Heart right ventricle (tissue), 16 donors: ENCODE measurements around the gene ADARB1. TPM values are rescaled to one million over a fixed set of nuclear protein-coding genes. Genes with fewer than 3 reads are reported as not detected.

ENCODE experiments used
- ATAC-seq, 8 donors: fragments of 200-7000 bp; cut with Tn5 transposase; one replicate each; pipeline ENCODE4 v1.9.1; 2020; ENCODE audit warnings: mild to moderate bottlenecking in 8 of 8, moderate library complexity in 8 of 8, moderate number of reproducible peaks in 1 of 8
- DNase-seq, 2 donors: peaks; one replicate each; pipeline ENCODE4 v3.0.0-alpha.2; 2020
- H3K27ac ChIP-seq, 10 donors: fragments of 200-600 bp; sonication (generic) in 2 of 10; one replicate each; pipeline versions ENCODE4 v1.5.0 to v1.8.0; 2020 to 2022; ENCODE audit warnings: mild to moderate bottlenecking in 3 of 10
- H3K27me3 ChIP-seq, 7 donors: fragments of 200-600 bp; one replicate each; pipeline ENCODE4 v1.8.0; 2021 to 2022; ENCODE audit warnings: mild to moderate bottlenecking in 2 of 7
- H3K36me3 ChIP-seq, 9 donors: fragments of 200-600 bp; sonication (generic) in 1 of 9; one replicate each; pipeline versions ENCODE4 v1.5.0 to v1.8.0; 2020 to 2022; ENCODE audit warnings: mild to moderate bottlenecking in 2 of 9
- H3K4me1 ChIP-seq, 9 donors: fragments of 200-600 bp; sonication (generic) in 1 of 9; one replicate each; pipeline versions ENCODE4 v1.5.0 to v1.8.0; 2020 to 2022; ENCODE audit warnings: mild to moderate bottlenecking in 4 of 9
- H3K4me3 ChIP-seq, 10 donors: fragments of 200-600 bp; sonication (generic) in 2 of 10; one replicate each; pipeline versions ENCODE4 v1.5.0 to v1.8.0; 2020 to 2022; ENCODE audit warnings: mild to moderate bottlenecking in 7 of 10, moderate library complexity in 2 of 10
- H3K9me3 ChIP-seq, 11 donors: fragments of 200-600 bp in 10 of 11; sonication (generic) in 2 of 11; one replicate each; pipeline versions ENCODE4 v1.5.0 to v1.8.0; 2013 to 2022; ENCODE audit warnings: mild to moderate bottlenecking in 2 of 11, control low read depth in 1 of 11, moderate library complexity in 1 of 11
- CTCF ChIP-seq, 9 donors: fragments of 200-600 bp; sonication (generic) in 2 of 9; IDR thresholded peaks; one replicate each; pipeline versions ENCODE4 v1.5.0 to v1.8.0; 2021 to 2022; ENCODE audit warnings: antibody characterized with exemption in 9 of 9, mild to moderate bottlenecking in 5 of 9, moderate library complexity in 1 of 9
- WGBS, 2 donors: extraction: QIAGEN DNeasy Blood & Tissue Kit; methylation state at CpG; one replicate each; pipeline ENCODE4 v1.1.7; 2013; ENCODE audit warnings: inconsistent platforms in 1 of 2; 5-methylcytosine and 5-hydroxymethylcytosine counted together
- intact Hi-C, 10 donors: fragments of 100-400 bp; cut with DNase I; formaldehyde crosslinking; loops; one replicate each; pipeline versions ENCODE4 v1.11.1 to v1.14.2; 2022
- polyA plus RNA-seq, 2 donors: library from polyadenylated mRNA; stranded (reverse); fragments of 200-250 nt; gene quantifications; one replicate each; pipeline ENCODE4 v1.2.3, GENCODE V29; 2013
- total RNA-seq, 10 donors: library from RNA; stranded (reverse); fragmentation: NEBNext Ultra II Directional in 3 of 10; extraction: Animal tissue kit (Norgen Biotek cat#: 25700) in 3 of 10; gene quantifications; one replicate each; pipeline versions ENCODE4 v1.2.1 to v1.2.4, GENCODE V29; 2021 to 2023
- donor health status: Arrhythmogenic right ventricular cardiomyopathy.
- donor health status: ischemic (EF 13 %, LVEDD 7.1; RV severe dilation, severe dysfunction).
- donor health status: healthy with polysubstance abuse.
- donor health status: DM: no; HTN: yes; CAD: no.
- donor health status: DM: no; HTN: no; CAD: no.
- donor health status: ischemic (EF 25% LVEDD 6.9; RV normal size, moderate dysfunction).
- donor health status: ischemic (EF 25% LVEDD 5.7; RV mildly dilated, moderate dysfunction).
- donor health status: healthy.
- donor health status: DM: yes; HTN: yes; CAD: no.
- donor health status: Ischemic cardiomyopathy.
- donor health status: ischemic (EF 35%, LVEDD 5.7; RV mildly dilated, moderate dysfunction).
- donor health status: nonischemic (EF 11% LVEDD 7.7; RV severe dilation, severe dysfunction).
- donor health status: DM: yes; HTN: yes; CAD: no.
- donor health status: PGD.
- donor health status: ischemic (EF 29% LVEDD 5.4; RV normal size, mild dysfunction).
- donor health status: nonischemic (EF 23%, LVEDD 6.1; RV moderate dilation, normal function).

Gene ADARB1
- total and polyA plus RNA-seq, 12 donors, result 7.4 to 21.2 (median 13.5) TPM

GRCh38 chr21:45231705-45232104, 157.3 kb downstream of the ADARB1 start:
- no peak for ATAC-seq
- no peak for TF ChIP-seq CTCF (IDR thresholded peaks at IDR 0.05)
- Histone ChIP-seq H3K9me3 (no peaks in the 10 kb centered on the region), H3K4me1 (peaks cover 0 to 15% (median 0%) of the 10 kb centered on the region in 9 donors), H3K27me3 (peaks cover 4 to 46% (median 37%) of the 10 kb centered on the region in 7 donors), H3K36me3 (no peaks in the 10 kb centered on the region), H3K27ac (no peak overlapping the region), H3K4me3 (no peak overlapping the region)
- intact Hi-C loops, result no loop called here
- WGBS, 2 donors, result 86 to 88% methylated on average over 3 of the region's 3 CpGs
- no peak for DNase-seq

GRCh38 chr21:45234127-45234526, 159.7 kb downstream of the ADARB1 start:
- intact Hi-C loops, result no loop called here
- no peak overlapping the region for H3K27ac ChIP-seq
- peaks cover 0 to under 1% (median 0%) of the 10 kb centered on the region in 9 donors for H3K4me1 ChIP-seq
- no peak for DNase-seq
- no peaks in the 10 kb centered on the region for H3K9me3 ChIP-seq
- 82 to 88% methylated on average over 28 of the region's 28 CpGs for WGBS, 2 donors
- peaks cover 4 to 55% (median 36%) of the 10 kb centered on the region in 7 donors for H3K27me3 ChIP-seq
- TF ChIP-seq CTCF (IDR thresholded peaks at IDR 0.05), result no peak
- no peaks in the 10 kb centered on the region for H3K36me3 ChIP-seq
- ATAC-seq, result no peak
- H3K4me3 ChIP-seq, result peak overlapping the region in 1 of 10 donors; percentile 7

GRCh38 chr21:45234965-45235364, 160.6 kb downstream of the ADARB1 start:
- TF ChIP-seq CTCF (IDR thresholded peaks at IDR 0.05), result no peak
- WGBS, 2 donors, result 82 to 85% methylated on average over 8 of the region's 8 CpGs
- ATAC-seq, result no peak
- Histone ChIP-seq H3K36me3 (no peaks in the 10 kb centered on the region), H3K9me3 (no peaks in the 10 kb centered on the region), H3K4me1 (no peaks in the 10 kb centered on the region), H3K27ac (no peak overlapping the region), H3K4me3 (no peak overlapping the region), H3K27me3 (peaks cover 4 to 55% (median 36%) of the 10 kb centered on the region in 7 donors)
- DNase-seq, result no peak
- intact Hi-C loops, result no loop called here

- ATAC-seq, result no peak
- Histone ChIP-seq H3K27me3 (peaks cover 4 to 55% (median 35%) of the 10 kb centered on the region in 7 donors), H3K36me3 (no peaks in the 10 kb centered on the region), H3K9me3 (no peaks in the 10 kb centered on the region), H3K4me1 (no peaks in the 10 kb centered on the region), H3K4me3 (no peak overlapping the region), H3K27ac (no peak overlapping the region)
- WGBS, 2 donors, result 87 to 88% methylated on average over 6 of the region's 6 CpGs
- no peak for DNase-seq
- TF ChIP-seq CTCF (IDR thresholded peaks at IDR 0.05), result no peak
- intact Hi-C loops, result no loop called here
These were observed 161.1 kb downstream of the ADARB1 start for GRCh38 chr21:45235488-45235887.
